IPS-18a (cell line): ENCODE measurements around the gene KYNU.

Experiments
- H3K27ac ChIP-seq: one replicate; pipeline ENCODE4 v1.5.1; 2013; ENCODE audit warnings: low read length
- H3K27me3 ChIP-seq: one replicate; pipeline ENCODE4 v1.6.1; 2013; ENCODE audit warnings: mild to moderate bottlenecking, low read length; ENCODE audit not compliant: control insufficient read depth, insufficient read depth
- H3K36me3 ChIP-seq: one replicate; pipeline ENCODE4 v1.6.1; 2013; ENCODE audit warnings: low read depth, low read length; ENCODE audit not compliant: control insufficient read depth
- H3K4me1 ChIP-seq: one replicate; pipeline ENCODE4 v1.6.1; 2013; ENCODE audit warnings: low read depth, low read length; ENCODE audit not compliant: control insufficient read depth
- H3K4me3 ChIP-seq: one replicate; pipeline ENCODE4 v1.5.1; 2013; ENCODE audit warnings: low read length
- H3K9ac ChIP-seq: one replicate; pipeline ENCODE4 v1.6.1; 2013; ENCODE audit warnings: mild to moderate bottlenecking, low read length, moderate library complexity
- H3K9me3 ChIP-seq: one replicate; pipeline ENCODE4 v1.6.1; 2013; ENCODE audit warnings: low read depth, low read length; ENCODE audit not compliant: control insufficient read depth

KYNU gene

DNA sequence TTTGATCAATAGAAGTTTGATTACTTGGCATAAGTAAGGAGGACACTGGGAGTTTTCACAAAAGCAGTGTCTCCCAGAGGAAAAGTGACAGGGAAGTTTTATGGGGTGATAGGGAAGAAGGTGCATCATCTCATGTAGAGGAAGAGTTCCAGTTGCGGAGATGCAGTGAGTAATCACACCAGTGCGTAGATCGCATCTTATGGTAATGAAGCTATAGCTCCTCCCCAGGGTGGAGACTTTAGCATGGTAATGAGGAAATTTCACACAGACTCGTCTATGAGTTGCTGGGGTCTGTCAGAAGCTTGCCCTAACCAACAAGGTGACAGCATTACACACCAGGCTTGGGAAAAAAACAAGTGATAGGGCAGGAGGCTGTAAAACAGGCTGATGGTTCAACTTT, 49.0 kb downstream of the KYNU start:
- H3K27ac ChIP-seq: no peak overlapping the region
- H3K4me1 ChIP-seq: no peaks in the 10 kb centered on the region
- no peak overlapping the region for H3K9ac ChIP-seq
- no peaks in the 10 kb centered on the region for H3K27me3 ChIP-seq
- H3K9me3 ChIP-seq: no peaks in the 10 kb centered on the region
- no peak overlapping the region for H3K4me3 ChIP-seq
- no peaks in the 10 kb centered on the region for H3K36me3 ChIP-seq

DNA sequence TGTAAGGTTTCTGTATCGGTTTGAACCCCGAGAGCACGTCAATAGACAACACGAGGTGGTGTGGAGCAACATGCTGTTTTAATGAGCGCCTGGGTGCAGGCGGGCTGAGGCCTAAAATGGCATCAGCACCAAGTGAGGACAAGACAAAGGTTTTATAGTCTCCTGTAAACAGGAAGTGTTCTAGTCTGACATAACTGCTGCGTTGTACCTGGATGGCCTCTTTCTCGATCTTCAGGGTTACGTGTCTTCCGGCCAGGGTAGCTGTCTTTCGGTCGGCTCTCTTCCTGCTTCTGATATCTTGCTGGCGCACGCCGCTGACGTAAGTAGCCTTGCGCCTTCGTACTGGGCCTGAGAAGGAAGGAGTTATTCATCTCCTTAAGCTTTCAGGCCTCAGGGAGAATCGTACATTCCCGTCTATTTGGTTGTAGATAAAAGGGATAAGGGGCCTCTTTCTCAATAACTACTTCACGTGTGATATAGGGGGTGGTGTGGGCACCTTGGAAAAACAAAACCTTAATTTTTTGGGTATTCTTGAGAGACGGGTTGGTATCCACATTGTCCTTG, 53.5 kb downstream of the KYNU start:
- Histone ChIP-seq H3K9ac (no peak overlapping the region), H3K27me3 (no peaks in the 10 kb centered on the region), H3K9me3 (no peaks in the 10 kb centered on the region), H3K4me3 (no peak overlapping the region), H3K4me1 (no peaks in the 10 kb centered on the region), H3K36me3 (no peaks in the 10 kb centered on the region), H3K27ac (no peak overlapping the region)

DNA sequence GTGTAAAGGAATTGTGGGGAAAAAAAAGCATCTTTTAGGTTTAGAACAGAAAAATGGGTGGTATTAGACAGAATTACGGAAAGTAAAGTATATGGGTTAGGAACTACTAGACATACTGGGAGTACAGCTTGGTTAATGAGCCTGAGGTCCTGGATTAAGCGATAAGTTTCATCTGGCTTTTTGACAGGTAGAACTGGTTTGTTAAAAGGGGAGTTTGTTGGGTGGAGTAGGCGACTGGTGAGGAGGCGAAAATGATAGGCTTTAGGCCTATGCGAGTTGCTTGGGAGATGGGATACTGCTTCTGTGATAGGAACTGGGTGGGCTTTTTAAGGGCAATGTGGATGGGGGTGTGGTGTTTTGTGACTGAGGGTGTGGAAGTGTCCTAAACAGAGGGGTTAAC, 56.5 kb downstream of the KYNU start:
- no peaks in the 10 kb centered on the region for H3K36me3 ChIP-seq
- H3K27ac ChIP-seq: no peak overlapping the region
- no peak overlapping the region for H3K9ac ChIP-seq
- no peaks in the 10 kb centered on the region for H3K4me1 ChIP-seq
- H3K4me3 ChIP-seq: no peak overlapping the region
- H3K9me3 ChIP-seq: no peaks in the 10 kb centered on the region
- H3K27me3 ChIP-seq: no peaks in the 10 kb centered on the region

GRCh38 chr2:142935563-142936089, 58.2 kb downstream of the KYNU start:
- Histone ChIP-seq H3K27ac (no peak overlapping the region), H3K4me3 (no peak overlapping the region), H3K27me3 (no peaks in the 10 kb centered on the region), H3K9ac (no peak overlapping the region), H3K36me3 (no peaks in the 10 kb centered on the region), H3K4me1 (peaks cover 1% of the 10 kb centered on the region), H3K9me3 (no peaks in the 10 kb centered on the region)

DNA sequence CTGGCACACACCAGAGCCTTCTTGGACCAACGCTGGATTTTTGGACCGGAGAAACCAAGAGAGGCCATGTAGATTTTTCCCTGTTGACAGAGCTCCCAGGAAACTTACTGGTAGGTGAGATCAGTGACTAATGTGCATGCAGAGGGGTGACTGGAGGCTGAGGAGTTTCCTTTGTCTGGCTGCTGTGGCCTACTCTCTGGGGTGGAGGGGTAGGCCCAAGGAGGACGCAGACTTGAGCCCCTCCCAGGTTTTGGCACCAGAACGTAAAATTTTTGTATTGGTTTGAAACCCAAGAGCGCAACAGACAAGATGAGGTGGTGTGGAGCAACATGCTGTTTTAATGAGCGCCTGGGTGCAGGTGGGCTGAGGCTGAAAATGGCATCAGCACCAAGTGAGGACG, 59.2 kb downstream of the KYNU start:
- no peaks in the 10 kb centered on the region for H3K27me3 ChIP-seq
- no peak overlapping the region for H3K27ac ChIP-seq
- H3K9me3 ChIP-seq: no peaks in the 10 kb centered on the region
- no peak overlapping the region for H3K9ac ChIP-seq
- no peak overlapping the region for H3K4me3 ChIP-seq
- H3K36me3 ChIP-seq: no peaks in the 10 kb centered on the region
- peaks cover 7% of the 10 kb centered on the region for H3K4me1 ChIP-seq

DNA sequence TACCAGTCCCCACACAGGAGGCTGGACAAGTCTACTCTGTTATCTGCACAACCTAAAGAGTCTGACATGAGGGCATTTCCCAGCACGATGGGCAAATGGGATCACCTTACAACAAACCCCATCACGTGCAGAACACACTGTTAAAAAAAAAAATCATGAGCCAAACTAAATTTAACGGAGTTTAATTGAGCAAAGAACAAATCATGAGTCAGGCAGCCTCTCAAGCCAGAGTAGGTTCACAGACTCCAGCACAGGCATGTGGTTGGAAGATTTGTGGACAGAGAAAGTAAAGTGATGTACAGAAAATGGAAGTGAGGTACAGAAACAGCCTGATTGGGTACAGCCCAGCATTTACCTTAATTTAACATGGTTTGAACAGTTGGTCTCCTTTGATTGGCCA, 59.9 kb downstream of the KYNU start:
- no peak overlapping the region for H3K4me3 ChIP-seq
- no peak overlapping the region for H3K9ac ChIP-seq
- H3K27ac ChIP-seq: no peak overlapping the region
- H3K27me3 ChIP-seq: no peaks in the 10 kb centered on the region
- H3K36me3 ChIP-seq: no peaks in the 10 kb centered on the region
- no peaks in the 10 kb centered on the region for H3K9me3 ChIP-seq
- H3K4me1 ChIP-seq: peaks cover 7% of the 10 kb centered on the region

GRCh38 chr2:142938240-142938639, 60.8 kb downstream of the KYNU start:
- Histone ChIP-seq H3K9me3 (no peaks in the 10 kb centered on the region), H3K36me3 (no peaks in the 10 kb centered on the region), H3K9ac (no peak overlapping the region), H3K4me1 (peaks cover 7% of the 10 kb centered on the region), H3K27me3 (no peaks in the 10 kb centered on the region), H3K27ac (no peak overlapping the region), H3K4me3 (no peak overlapping the region)

DNA sequence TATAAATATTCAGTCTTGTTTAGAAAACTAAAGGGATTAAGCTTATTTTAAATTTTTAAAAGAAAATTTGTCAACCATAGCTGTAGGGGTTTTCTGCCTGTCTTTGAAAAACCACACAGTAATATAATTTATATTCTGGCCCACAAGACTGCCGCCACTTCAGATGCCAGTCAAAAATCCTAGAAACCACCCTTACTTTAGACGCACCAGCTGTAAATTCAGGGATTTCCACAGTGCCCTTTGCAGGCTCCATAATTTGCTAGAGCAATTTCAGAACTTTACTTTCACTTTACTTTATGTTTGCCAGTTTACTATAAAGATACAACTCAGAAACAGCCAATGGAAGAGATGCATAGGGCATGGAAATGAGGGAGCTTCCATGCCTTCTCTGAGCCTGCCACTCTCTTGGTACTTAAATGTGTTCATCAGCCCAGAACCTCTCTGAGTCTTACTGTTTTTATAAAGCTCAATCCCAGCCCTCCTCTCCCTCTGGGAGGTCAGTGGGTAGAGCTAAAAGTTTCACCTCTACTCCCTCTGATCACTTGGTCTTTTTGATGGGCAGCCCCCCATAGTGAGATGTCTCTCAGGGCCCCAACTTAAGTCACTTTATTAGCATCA, 63.3 kb downstream of the KYNU start:
- no peaks in the 10 kb centered on the region for H3K36me3 ChIP-seq
- H3K4me1 ChIP-seq: peaks cover 7% of the 10 kb centered on the region
- no peak overlapping the region for H3K4me3 ChIP-seq
- H3K9ac ChIP-seq: no peak overlapping the region
- H3K9me3 ChIP-seq: no peaks in the 10 kb centered on the region
- H3K27ac ChIP-seq: no peak overlapping the region
- H3K27me3 ChIP-seq: no peaks in the 10 kb centered on the region

GRCh38 chr2:142942690-142943089, 65.2 kb downstream of the KYNU start:
- peaks cover 7% of the 10 kb centered on the region for H3K4me1 ChIP-seq
- no peaks in the 10 kb centered on the region for H3K36me3 ChIP-seq
- no peaks in the 10 kb centered on the region for H3K27me3 ChIP-seq
- H3K27ac ChIP-seq: no peak overlapping the region
- no peak overlapping the region for H3K4me3 ChIP-seq
- H3K9ac ChIP-seq: no peak overlapping the region
- H3K9me3 ChIP-seq: no peaks in the 10 kb centered on the region

- Histone ChIP-seq H3K27me3 (no peaks in the 10 kb centered on the region), H3K36me3 (no peaks in the 10 kb centered on the region), H3K4me3 (no peak overlapping the region), H3K4me1 (peaks cover 7% of the 10 kb centered on the region), H3K9me3 (no peaks in the 10 kb centered on the region), H3K9ac (no peak overlapping the region), H3K27ac (no peak overlapping the region)
These were observed 66.8 kb downstream of the KYNU start for GRCh38 chr2:142944264-142944663.

DNA sequence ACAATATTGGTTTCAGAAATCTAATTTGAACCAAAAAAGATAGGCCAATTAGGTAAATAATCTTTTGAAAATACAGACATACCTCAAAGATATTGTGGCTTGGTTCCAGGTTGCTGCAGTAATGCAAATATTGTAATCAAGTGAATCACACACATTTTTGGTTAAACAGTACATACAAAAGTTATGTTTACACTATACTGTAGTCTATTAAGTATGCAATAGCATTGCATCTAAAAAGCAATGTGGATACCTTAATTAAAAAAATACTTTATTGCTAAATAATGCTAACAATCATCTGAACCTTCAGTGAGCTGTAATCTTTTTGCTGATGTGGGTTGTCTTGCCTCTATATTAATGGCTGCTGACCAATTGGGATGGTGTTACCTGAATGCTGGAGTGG, 67.3 kb downstream of the KYNU start:
- Histone ChIP-seq H3K9me3 (no peaks in the 10 kb centered on the region), H3K27me3 (no peaks in the 10 kb centered on the region), H3K4me1 (peaks cover 7% of the 10 kb centered on the region), H3K4me3 (no peak overlapping the region), H3K27ac (no peak overlapping the region), H3K36me3 (no peaks in the 10 kb centered on the region), H3K9ac (no peak overlapping the region)

GRCh38 chr2:142946941-142947340, 69.5 kb downstream of the KYNU start:
- Histone ChIP-seq H3K4me3 (no peak overlapping the region), H3K4me1 (no peaks in the 10 kb centered on the region), H3K27me3 (no peaks in the 10 kb centered on the region), H3K36me3 (no peaks in the 10 kb centered on the region), H3K27ac (no peak overlapping the region), H3K9me3 (peaks cover 7% of the 10 kb centered on the region), H3K9ac (no peak overlapping the region)
